Subcutaneous adipose tissue (tissue), 4 donors: Measurements from ENCODE around the gene DCAF4. TPM values are rescaled to one million over a fixed set of nuclear protein-coding genes. Genes with fewer than 3 reads are reported as not detected.

ENCODE experiments used
- CTCF ChIP-seq: fragments of 450-650 bp; IDR thresholded peaks from one replicate; pipeline ENCODE4 v1.5.1; 2016; ENCODE audit warnings: low read depth, mild to moderate bottlenecking, control low read depth, antibody characterized with exemption, moderate library complexity
- total RNA-seq, 4 donors: library from RNA; depleted of rRNA; stranded (reverse); fragments of >200 nt; gene quantifications; one replicate each; pipeline ENCODE4 v1.1.0, GENCODE V29; 2016

Gene DCAF4
- total RNA-seq, 4 donors from 2014 or later: 14.1 to 25.1 (median 16.9) TPM

- no peak for TF ChIP-seq CTCF
Observed at GRCh38 chr14:72882047-72882446, 44.2 kb upstream of the DCAF4 start.

- TF ChIP-seq CTCF: no peak
Observed at GRCh38 chr14:72882463-72882862, 43.8 kb upstream of the DCAF4 start.

- TF ChIP-seq CTCF: no peak
Observed at GRCh38 chr14:72883109-72883508, 43.2 kb upstream of the DCAF4 start.

- no peak for TF ChIP-seq CTCF
Observed at GRCh38 chr14:72883961-72884360, 42.3 kb upstream of the DCAF4 start.

GRCh38 chr14:72884386-72884785, 41.9 kb upstream of the DCAF4 start:
- no peak for TF ChIP-seq CTCF

- no peak for TF ChIP-seq CTCF
Observed at GRCh38 chr14:72887514-72887913, 38.8 kb upstream of the DCAF4 start.

- TF ChIP-seq CTCF: no peak
Observed at GRCh38 chr14:72888192-72888591, 38.1 kb upstream of the DCAF4 start.
